ENCODE results near the gene RYR1. TPM values are rescaled to one million over a fixed set of nuclear protein-coding genes. Genes with fewer than 3 reads are reported as not detected.

RYR1 gene
- total RNA-seq, 2 experiments from 2014 or later: 0.54 to 1.4 TPM

- no peak overlapping the region for H3K4me2 ChIP-seq (ENCODE audit: low read length)
- no peaks in the 10 kb centered on the region for H3K79me2 ChIP-seq (ENCODE audit: insufficient read depth, low read depth, low read length)
- DNase-seq (ENCODE audit: low spot score): no peak
- BruUV-seq (replicated peaks): no TSS peak
- no peaks in the 10 kb centered on the region for H3K9me3 ChIP-seq (ENCODE audit: low read length)
- no peak overlapping the region for H2AFZ ChIP-seq (ENCODE audit: low read length)
- H3K9me2 ChIP-seq (ENCODE audit: insufficient read depth, low read length): no peaks in the 10 kb centered on the region
- intact Hi-C loops (cut with micrococcal nuclease; ENCODE audit: unreplicated experiment): no loop called here
- POLR2A ChIA-PET: interaction anchor here (0.7 kb wide), 1 partner anchor 392 kb away, joined by 4 read pairs; no protein-coding TSS in a partner anchor
- H4K20me1 ChIP-seq (ENCODE audit: insufficient read depth, low read length): no peaks in the 10 kb centered on the region
- no peak overlapping the region for H3K27ac ChIP-seq (ENCODE audit: low read depth, low read length, poor library complexity, severe bottlenecking)
- TF ChIP-seq, protein P1, sequence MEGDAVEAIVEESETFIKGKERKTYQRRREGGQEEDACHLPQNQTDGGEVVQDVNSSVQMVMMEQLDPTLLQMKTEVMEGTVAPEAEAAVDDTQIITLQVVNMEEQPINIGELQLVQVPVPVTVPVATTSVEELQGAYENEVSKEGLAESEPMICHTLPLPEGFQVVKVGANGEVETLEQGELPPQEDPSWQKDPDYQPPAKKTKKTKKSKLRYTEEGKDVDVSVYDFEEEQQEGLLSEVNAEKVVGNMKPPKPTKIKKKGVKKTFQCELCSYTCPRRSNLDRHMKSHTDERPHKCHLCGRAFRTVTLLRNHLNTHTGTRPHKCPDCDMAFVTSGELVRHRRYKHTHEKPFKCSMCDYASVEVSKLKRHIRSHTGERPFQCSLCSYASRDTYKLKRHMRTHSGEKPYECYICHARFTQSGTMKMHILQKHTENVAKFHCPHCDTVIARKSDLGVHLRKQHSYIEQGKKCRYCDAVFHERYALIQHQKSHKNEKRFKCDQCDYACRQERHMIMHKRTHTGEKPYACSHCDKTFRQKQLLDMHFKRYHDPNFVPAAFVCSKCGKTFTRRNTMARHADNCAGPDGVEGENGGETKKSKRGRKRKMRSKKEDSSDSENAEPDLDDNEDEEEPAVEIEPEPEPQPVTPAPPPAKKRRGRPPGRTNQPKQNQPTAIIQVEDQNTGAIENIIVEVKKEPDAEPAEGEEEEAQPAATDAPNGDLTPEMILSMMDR (conservative IDR thresholded peaks at IDR 0.05; ENCODE audit: low read length): no peak
- no peak for TF ChIP-seq EZH2phosphoT487 (IDR thresholded peaks at IDR 0.05; ENCODE audit: borderline replicate concordance, low read depth, low read length)
- CTCF ChIA-PET (ENCODE audit: unreplicated experiment): no interaction called here
- H3K4me3 ChIP-seq (ENCODE audit: low read depth, low read length, poor library complexity, severe bottlenecking): no peak overlapping the region
- H3K4me1 ChIP-seq (ENCODE audit: insufficient read depth, low read length, poor library complexity, severe bottlenecking): no peaks in the 10 kb centered on the region
- H3K36me3 ChIP-seq (ENCODE audit: insufficient read depth, low read length): no peaks in the 10 kb centered on the region
These were observed 3.7 kb upstream of the RYR1 start for GRCh38 chr19:38429811-38430156.

- no peaks in the 10 kb centered on the region for H4K20me1 ChIP-seq (ENCODE audit: insufficient read depth, low read length)
- no peak overlapping the region for H3K4me3 ChIP-seq (ENCODE audit: low read depth, low read length, poor library complexity, severe bottlenecking)
- no peaks in the 10 kb centered on the region for H3K9me2 ChIP-seq (ENCODE audit: insufficient read depth, low read length)
- BruUV-seq (replicated peaks): no TSS peak
- H3K4me1 ChIP-seq (ENCODE audit: insufficient read depth, low read length, poor library complexity, severe bottlenecking): no peaks in the 10 kb centered on the region
- no peak overlapping the region for H3K27ac ChIP-seq (ENCODE audit: low read depth, low read length, poor library complexity, severe bottlenecking)
- ChIA-PET POLR2A (no interaction called here), CTCF (ENCODE audit: unreplicated experiment) (no interaction called here)
- no peaks in the 10 kb centered on the region for H3K9me3 ChIP-seq (ENCODE audit: low read length)
- H3K4me2 ChIP-seq (ENCODE audit: low read length): no peak overlapping the region
- no peaks in the 10 kb centered on the region for H3K79me2 ChIP-seq (ENCODE audit: insufficient read depth, low read depth, low read length)
- TF ChIP-seq, protein P1 (conservative IDR thresholded peaks at IDR 0.05; ENCODE audit: low read length): no peak
- TF ChIP-seq EZH2phosphoT487 (IDR thresholded peaks at IDR 0.05; ENCODE audit: borderline replicate concordance, low read depth, low read length): no peak
- H2AFZ ChIP-seq (ENCODE audit: low read length): no peak overlapping the region
- intact Hi-C loops (cut with micrococcal nuclease; ENCODE audit: unreplicated experiment): no loop called here
- DNase-seq (ENCODE audit: low spot score): no peak
- no peaks in the 10 kb centered on the region for H3K36me3 ChIP-seq (ENCODE audit: insufficient read depth, low read length)
These were observed 2.6 kb upstream of the RYR1 start for GRCh38 chr19:38430931-38431330.

GRCh38 chr19:38434549-38435051 is 1.1 kb downstream of the RYR1 start:
- no peaks in the 10 kb centered on the region for H4K20me1 ChIP-seq (ENCODE audit: insufficient read depth, low read length)
- H3K36me3 ChIP-seq (ENCODE audit: insufficient read depth, low read length): no peaks in the 10 kb centered on the region
- intact Hi-C loops (cut with micrococcal nuclease; ENCODE audit: unreplicated experiment): no loop called here
- no peak overlapping the region for H3K27ac ChIP-seq (ENCODE audit: low read depth, low read length, poor library complexity, severe bottlenecking)
- no peaks in the 10 kb centered on the region for H3K4me1 ChIP-seq (ENCODE audit: insufficient read depth, low read length, poor library complexity, severe bottlenecking)
- no peak overlapping the region for H2AFZ ChIP-seq (ENCODE audit: low read length)
- no peaks in the 10 kb centered on the region for H3K9me3 ChIP-seq (ENCODE audit: low read length)
- H3K79me2 ChIP-seq (ENCODE audit: insufficient read depth, low read depth, low read length): no peaks in the 10 kb centered on the region
- TF ChIP-seq EZH2phosphoT487 (IDR thresholded peaks at IDR 0.05; ENCODE audit: borderline replicate concordance, low read depth, low read length): no peak
- TF ChIP-seq, protein P1 (conservative IDR thresholded peaks at IDR 0.05; ENCODE audit: low read length): no peak
- H3K4me3 ChIP-seq (ENCODE audit: low read depth, low read length, poor library complexity, severe bottlenecking): no peak overlapping the region
- no peak for DNase-seq (ENCODE audit: low spot score)
- H3K9me2 ChIP-seq (ENCODE audit: insufficient read depth, low read length): no peaks in the 10 kb centered on the region
- no TSS peak for BruUV-seq (replicated peaks)
- POLR2A ChIA-PET: no interaction called here
- no peak overlapping the region for H3K4me2 ChIP-seq (ENCODE audit: low read length)
- CTCF ChIA-PET (ENCODE audit: unreplicated experiment): no interaction called here

Data from OCI-LY7 (cell line).